ENCODE data around the gene LTBP1.

- no peak for TF ChIP-seq CTCF (conservative IDR thresholded peaks at IDR 0.05; ENCODE audit: low read depth, low read length)
- no peak for TF ChIP-seq EZH2 (IDR thresholded peaks at IDR 0.05; ENCODE audit: borderline replicate concordance, low read depth, low read length, poor library complexity, severe bottlenecking)
Observed at GRCh38 chr2:33160191-33160590, 213.4 kb downstream of the LTBP1 start.
